ENCODE results near the gene CERS3. TPM values are rescaled to one million over a fixed set of nuclear protein-coding genes. Genes with fewer than 3 reads are reported as not detected.

Gene CERS3
- total RNA-seq, 4 donors from 2014 or later = 0.69 TPM; not detected in 3

GRCh38 chr15:100570735-100571313 is 42.1 kb upstream of the CERS3 start:
- intact Hi-C loops (cut with DNase I; ENCODE audit: low total_unique reads) = loop anchor here (5.0 kb wide), 1 partner anchor 219 kb away; no protein-coding TSS in a partner anchor
- H3K27me3 ChIP-seq = no peaks in the 10 kb centered on the region
- DNase-seq = no peak
- no peak overlapping the region for H3K4me3 ChIP-seq
- TF ChIP-seq CTCF (IDR thresholded peaks at IDR 0.05) = no peak
- TF ChIP-seq POLR2A (IDR thresholded peaks at IDR 0.05) = no peak
- H3K9me3 ChIP-seq = no peaks in the 10 kb centered on the region
- H3K36me3 ChIP-seq = no peaks in the 10 kb centered on the region
- H3K27ac ChIP-seq = no peak overlapping the region
- no peaks in the 10 kb centered on the region for H3K4me1 ChIP-seq

DNA sequence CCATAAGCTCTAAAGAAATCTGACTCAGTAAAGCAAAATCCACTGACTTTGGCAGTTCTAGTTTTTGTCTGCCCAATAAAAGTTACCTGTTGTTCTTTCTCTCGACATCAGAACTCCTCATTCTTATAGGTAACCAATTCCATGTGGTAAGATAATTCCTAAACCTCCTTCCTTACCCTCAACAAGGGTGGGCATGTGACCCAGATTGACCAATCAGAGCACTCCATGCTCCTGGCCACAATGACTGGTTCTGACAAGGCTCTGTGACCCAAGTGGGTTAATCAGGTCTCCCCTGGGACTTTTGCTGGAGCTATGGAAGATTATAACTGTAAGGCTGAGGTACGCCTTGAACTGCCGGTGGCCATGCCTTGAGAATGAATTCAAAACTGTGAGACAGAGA is 41.5 kb upstream of the CERS3 start:
- Histone ChIP-seq H3K4me3 (no peak overlapping the region), H3K9me3 (no peaks in the 10 kb centered on the region), H3K27ac (no peak overlapping the region), H3K4me1 (no peaks in the 10 kb centered on the region), H3K27me3 (no peaks in the 10 kb centered on the region), H3K36me3 (no peaks in the 10 kb centered on the region)
- DNase-seq = no peak
- intact Hi-C loops (cut with DNase I; ENCODE audit: low total_unique reads) = loop anchor here (5.0 kb wide), 1 partner anchor 218 kb away; no protein-coding TSS in a partner anchor
- no peak for TF ChIP-seq POLR2A (IDR thresholded peaks at IDR 0.05)
- TF ChIP-seq CTCF (IDR thresholded peaks at IDR 0.05) = no peak

DNA sequence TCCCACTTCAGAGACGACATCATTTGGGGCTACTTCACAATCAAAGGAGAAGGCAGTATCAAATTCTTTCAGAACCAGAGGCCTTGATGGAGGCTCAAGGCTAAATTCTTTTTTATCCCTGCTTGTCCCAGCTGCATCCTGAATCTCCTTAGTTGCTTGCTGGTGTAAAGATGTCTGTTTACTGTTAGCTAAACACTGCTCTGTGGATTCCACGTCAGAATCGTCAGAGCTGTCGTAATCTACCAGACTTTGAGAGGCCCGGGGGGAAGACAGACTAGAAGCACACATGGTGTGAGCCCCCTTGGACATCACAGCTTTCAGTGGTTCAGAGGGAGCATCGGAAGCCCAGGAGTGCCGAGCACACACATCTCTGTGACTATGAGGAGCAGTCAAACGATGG is 40.6 kb upstream of the CERS3 start:
- H3K36me3 ChIP-seq = no peaks in the 10 kb centered on the region
- no peaks in the 10 kb centered on the region for H3K9me3 ChIP-seq
- no peaks in the 10 kb centered on the region for H3K4me1 ChIP-seq
- no peak for TF ChIP-seq CTCF (IDR thresholded peaks at IDR 0.05)
- TF ChIP-seq POLR2A (IDR thresholded peaks at IDR 0.05) = no peak
- DNase-seq = no peak
- H3K27ac ChIP-seq = no peak overlapping the region
- no peak overlapping the region for H3K4me3 ChIP-seq
- H3K27me3 ChIP-seq = no peaks in the 10 kb centered on the region
- intact Hi-C loops (cut with DNase I; ENCODE audit: low total_unique reads) = no loop called here

DNA sequence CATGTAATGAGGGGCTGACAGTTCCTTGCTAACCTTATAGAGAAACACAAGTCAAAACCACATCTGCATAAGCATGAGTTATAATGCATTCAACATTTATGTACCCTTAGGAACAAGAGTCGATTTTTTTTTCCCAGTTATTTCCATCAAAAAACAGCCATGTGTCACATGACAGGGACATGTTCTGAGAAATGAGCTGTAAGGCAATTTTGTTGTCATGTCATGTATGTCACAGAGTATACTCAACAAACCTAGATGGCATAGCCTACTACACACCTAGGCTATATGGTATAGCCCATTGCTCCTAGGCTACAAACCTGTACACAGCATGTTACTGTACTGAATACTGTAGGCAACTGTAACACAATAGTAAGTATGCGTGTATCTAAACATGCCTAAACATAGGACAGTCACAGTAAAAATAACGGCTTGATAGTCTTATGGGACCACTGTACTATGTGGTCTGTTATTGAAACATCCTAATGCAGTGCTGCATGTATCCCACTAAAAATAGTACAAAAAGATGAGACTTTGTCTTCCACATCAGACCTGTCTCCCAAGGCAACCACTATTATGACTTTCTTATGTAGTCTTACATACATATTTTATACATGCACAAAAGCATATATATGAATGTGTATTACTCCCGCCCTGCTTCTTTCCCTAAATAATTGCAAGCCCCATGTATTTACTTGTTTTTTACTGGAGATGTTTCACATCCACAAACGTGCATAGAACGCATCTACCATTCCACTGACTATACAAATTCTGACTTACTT is 38.3 kb upstream of the CERS3 start:
- intact Hi-C loops (cut with DNase I; ENCODE audit: low total_unique reads) = no loop called here
- H3K36me3 ChIP-seq = no peaks in the 10 kb centered on the region
- H3K9me3 ChIP-seq = no peaks in the 10 kb centered on the region
- TF ChIP-seq CTCF (IDR thresholded peaks at IDR 0.05) (no peak), POLR2A (IDR thresholded peaks at IDR 0.05) (no peak)
- no peaks in the 10 kb centered on the region for H3K27me3 ChIP-seq
- no peak overlapping the region for H3K4me3 ChIP-seq
- no peak overlapping the region for H3K27ac ChIP-seq
- no peaks in the 10 kb centered on the region for H3K4me1 ChIP-seq
- no peak for DNase-seq

GRCh38 chr15:100565591-100565990 is 36.8 kb upstream of the CERS3 start:
- Histone ChIP-seq H3K9me3 (no peaks in the 10 kb centered on the region), H3K27ac (no peak overlapping the region), H3K4me3 (no peak overlapping the region), H3K27me3 (no peaks in the 10 kb centered on the region), H3K36me3 (no peaks in the 10 kb centered on the region), H3K4me1 (no peaks in the 10 kb centered on the region)
- intact Hi-C loops (cut with DNase I; ENCODE audit: low total_unique reads) = no loop called here
- TF ChIP-seq POLR2A (IDR thresholded peaks at IDR 0.05) (no peak), CTCF (IDR thresholded peaks at IDR 0.05) (no peak)
- DNase-seq = no peak
